Omental fat pad (tissue), 4 donors: ENCODE results near the gene RALGPS2. TPM values are rescaled to one million over a fixed set of nuclear protein-coding genes. Genes with fewer than 3 reads are reported as not detected.

Source experiments
- ATAC-seq: fragments of 150-250 bp; one replicate; pipeline ENCODE4 v1.9.1; 2016; ENCODE audit warnings: mild to moderate bottlenecking, moderate library complexity; ENCODE audit not compliant: low FRiP score
- DNase-seq: peaks from one replicate; pipeline ENCODE4 v3.0.0-alpha.2; 2019; ENCODE audit warnings: low spot score
- small RNA-seq: library from RNA; depleted of rRNA; stranded (forward); fragments of <200 nt; gene quantifications from one replicate; pipeline ENCODE3, GENCODE V24; 2016
- total RNA-seq, 4 donors: library from RNA; depleted of rRNA; stranded (reverse); fragments of >200 nt; gene quantifications; one replicate each; pipeline ENCODE4 v1.1.0, GENCODE V29; 2016
- TF ChIP-seq, protein P1 (sequence below), 3 donors: fragments of 450-650 bp; IDR thresholded peaks; one replicate each; pipeline ENCODE4 v1.5.1; 2016 to 2017; ENCODE audit warnings: antibody characterized with exemption in 3 of 3, mild to moderate bottlenecking in 3 of 3, moderate library complexity in 2 of 3

The RALGPS2 gene
- total RNA-seq, 4 donors from 2014 or later = 13.1 to 32.1 (median 21.4) TPM

DNA sequence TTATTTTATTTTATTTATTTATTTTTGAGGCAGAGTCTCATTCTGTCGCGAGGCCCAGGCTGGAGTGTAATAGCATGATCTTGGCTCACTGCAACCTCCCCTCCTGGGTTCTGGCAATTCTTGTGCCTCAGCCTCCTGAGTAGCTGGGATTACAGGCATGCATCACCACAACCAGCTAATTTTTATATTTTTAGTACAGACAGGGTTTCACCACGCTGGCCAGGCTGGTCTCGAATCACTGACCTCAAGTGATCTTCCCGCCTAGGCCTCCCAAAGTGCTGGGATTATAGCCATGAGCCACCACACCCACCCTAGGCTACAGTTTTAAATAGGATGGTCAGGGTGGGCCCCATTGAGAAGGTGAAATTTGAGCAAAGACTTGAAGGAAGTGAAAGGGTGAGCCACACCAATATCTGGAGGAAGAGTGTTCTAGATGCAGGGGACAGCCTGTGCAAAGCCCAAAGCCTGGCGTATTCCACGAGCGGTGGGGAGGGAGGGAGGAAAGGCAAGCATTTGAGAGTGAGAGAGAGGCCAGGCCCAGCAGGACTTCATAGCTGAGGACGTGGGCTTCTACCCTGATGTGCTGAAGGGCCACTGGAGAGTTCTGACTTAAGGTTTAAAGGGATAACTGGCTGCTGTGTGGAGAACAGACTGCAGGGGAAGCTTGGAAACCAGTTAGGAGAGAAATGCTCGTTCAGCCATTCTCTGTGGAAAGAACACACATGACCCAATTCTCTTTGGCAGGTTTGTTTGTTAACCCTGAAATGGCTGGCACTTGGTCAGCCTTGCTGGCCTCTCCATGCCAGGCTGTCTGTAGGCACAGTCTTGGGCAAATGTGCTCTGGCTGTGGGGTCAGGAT is 238.0 kb downstream of the RALGPS2 start:
- TF ChIP-seq, protein P1, sequence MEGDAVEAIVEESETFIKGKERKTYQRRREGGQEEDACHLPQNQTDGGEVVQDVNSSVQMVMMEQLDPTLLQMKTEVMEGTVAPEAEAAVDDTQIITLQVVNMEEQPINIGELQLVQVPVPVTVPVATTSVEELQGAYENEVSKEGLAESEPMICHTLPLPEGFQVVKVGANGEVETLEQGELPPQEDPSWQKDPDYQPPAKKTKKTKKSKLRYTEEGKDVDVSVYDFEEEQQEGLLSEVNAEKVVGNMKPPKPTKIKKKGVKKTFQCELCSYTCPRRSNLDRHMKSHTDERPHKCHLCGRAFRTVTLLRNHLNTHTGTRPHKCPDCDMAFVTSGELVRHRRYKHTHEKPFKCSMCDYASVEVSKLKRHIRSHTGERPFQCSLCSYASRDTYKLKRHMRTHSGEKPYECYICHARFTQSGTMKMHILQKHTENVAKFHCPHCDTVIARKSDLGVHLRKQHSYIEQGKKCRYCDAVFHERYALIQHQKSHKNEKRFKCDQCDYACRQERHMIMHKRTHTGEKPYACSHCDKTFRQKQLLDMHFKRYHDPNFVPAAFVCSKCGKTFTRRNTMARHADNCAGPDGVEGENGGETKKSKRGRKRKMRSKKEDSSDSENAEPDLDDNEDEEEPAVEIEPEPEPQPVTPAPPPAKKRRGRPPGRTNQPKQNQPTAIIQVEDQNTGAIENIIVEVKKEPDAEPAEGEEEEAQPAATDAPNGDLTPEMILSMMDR (IDR thresholded peaks at IDR 0.05) = no peak
- ATAC-seq = no peak
- DNase-seq = no peak

DNA sequence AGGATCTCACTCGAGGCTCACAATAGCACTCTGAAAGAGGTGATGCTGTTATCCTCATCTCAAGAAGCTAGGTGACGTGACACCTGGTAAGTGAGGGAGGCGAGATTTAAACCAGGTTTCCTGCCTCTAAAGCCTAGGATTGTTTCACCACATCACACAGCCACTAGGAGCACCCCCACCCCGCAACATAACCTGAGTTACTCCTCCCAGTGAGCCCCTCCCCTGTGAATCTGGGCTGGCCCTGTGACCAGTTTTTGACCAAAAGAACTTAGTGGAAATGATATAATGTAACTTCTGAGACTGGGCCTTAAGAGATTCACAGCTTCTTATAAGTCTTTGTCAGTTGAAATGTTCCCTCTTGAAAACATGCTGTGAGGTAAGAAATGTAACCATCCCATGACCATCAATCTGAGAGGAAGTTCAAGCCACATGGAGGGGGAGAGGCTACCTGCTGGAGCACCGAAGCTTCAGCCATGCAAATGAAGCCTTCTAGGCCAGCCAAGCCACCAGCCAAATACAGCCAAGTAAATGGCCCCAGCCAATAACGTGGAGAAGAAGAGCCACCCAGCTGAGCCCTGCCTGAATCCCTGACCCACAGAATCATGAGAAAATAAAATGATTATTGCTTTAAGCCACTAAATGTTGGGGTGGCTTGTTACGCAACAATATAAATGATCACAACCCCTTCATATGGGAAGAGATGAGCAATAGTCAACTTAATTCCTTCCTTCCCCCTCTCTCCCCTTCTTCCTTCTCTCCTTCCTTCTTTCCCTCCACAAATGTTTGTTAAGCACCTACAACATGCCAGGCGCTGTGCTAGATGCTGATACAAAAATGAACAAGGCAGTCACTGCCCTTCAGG is 239.7 kb downstream of the RALGPS2 start:
- no peak for DNase-seq
- TF ChIP-seq, protein P1 (IDR thresholded peaks at IDR 0.05) = no peak
- no peak for ATAC-seq

- ATAC-seq (no peak), DNase-seq (no peak)
- TF ChIP-seq, protein P1 (IDR thresholded peaks at IDR 0.05) = no peak
These were observed 241.3 kb downstream of the RALGPS2 start for GRCh38 chr1:178966312-178966711.

DNA sequence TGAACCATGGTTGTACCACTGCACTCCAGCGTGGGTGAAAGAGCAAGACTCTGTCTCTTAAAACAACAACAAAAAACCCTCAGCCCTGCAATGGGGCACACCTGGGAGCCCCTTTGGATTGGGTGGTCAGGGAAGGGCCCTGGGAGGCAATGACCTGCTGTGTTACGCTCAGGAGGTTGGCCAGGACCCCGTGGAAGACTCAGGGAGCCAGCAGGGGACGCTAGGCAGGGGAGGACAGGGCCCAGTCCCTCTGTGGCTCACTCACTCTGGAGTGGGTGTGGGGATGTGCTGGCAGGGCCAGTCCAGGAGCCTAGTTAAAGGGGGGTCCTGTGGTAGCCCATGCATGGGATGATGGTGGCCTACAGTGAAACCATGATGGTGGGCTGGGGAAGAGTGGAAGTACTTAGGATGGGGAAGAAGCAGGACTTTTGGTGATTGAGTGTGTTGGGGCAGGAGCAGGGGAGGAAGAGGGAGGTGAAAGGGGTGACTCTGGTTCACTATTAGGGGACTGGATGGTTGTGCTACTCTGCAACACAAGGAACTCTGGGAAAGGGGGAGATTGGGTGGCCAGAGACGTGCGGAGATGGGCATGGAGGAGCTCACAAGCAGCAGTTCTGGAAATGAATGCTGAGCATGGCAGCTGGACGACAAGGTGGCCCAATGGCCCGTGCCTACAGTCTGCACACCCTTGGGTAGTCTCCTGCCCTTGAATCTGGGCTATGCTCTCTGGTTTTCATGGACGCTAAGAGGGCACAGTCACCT is 244.4 kb downstream of the RALGPS2 start:
- ATAC-seq (no peak), DNase-seq (no peak)
- TF ChIP-seq, protein P1 (IDR thresholded peaks at IDR 0.05) = no peak

DNA sequence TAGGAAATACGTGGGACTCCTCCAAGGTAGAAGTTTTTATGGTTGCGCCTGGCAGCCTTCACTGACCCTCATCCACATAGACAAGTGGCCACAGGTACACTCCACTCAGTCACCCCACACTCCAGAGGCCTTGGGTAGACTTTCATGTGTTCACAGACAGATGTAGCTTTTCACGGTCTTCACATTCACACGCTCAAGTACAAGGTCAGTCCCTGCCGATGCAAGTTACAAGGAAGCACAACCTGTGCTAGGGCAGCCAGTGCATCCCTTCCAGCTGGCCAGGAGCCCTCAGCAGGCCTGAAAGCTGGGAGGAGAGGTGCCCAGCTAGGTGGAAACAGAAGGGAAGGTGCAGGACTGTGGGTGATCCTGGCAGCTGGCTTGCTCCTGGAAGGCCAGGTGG is 245.1 kb downstream of the RALGPS2 start:
- no peak for ATAC-seq
- TF ChIP-seq, protein P1 (IDR thresholded peaks at IDR 0.05) = no peak

More for the DNA sequence above, 245.1 kb downstream of the RALGPS2 start:
- DNase-seq = no peak

Small RNAs within 50 kb of the gene (small RNA-seq; reads per million reads assigned to genes)
- not detected for gene MIR4424
- not detected for gene RF00092

Other genes with a start within 250 kb of the RALGPS2 start
- gene CLEC20A, start 228.3 kb upstream of the RALGPS2 start, total RNA-seq = not detected
- gene TEX35, start 212.1 kb upstream of the RALGPS2 start, total RNA-seq = not detected
- gene ANGPTL1, start 145.8 kb downstream of the RALGPS2 start, total RNA-seq = 100 to 1,000 TPM in 2 of 4 donors, 10 to 100 TPM in 2; 26.1 to 154 (median 88.3) TPM